NK-92 treated with Interleukin-12 subunit alpha and Interleukin-12 subunit beta, amount 100 ng/mL, for 24 hours (cell line): ENCODE results near the gene MRPL12.

ENCODE experiments used
- DNase-seq: peaks from one replicate; lab custom pipeline; 2025; lab: John Stamatoyannopoulos, UW

The MRPL12 gene

GRCh38 chr17:81682565-81683207, 20.5 kb upstream of the MRPL12 start:
- DNase-seq: no peak

DNA sequence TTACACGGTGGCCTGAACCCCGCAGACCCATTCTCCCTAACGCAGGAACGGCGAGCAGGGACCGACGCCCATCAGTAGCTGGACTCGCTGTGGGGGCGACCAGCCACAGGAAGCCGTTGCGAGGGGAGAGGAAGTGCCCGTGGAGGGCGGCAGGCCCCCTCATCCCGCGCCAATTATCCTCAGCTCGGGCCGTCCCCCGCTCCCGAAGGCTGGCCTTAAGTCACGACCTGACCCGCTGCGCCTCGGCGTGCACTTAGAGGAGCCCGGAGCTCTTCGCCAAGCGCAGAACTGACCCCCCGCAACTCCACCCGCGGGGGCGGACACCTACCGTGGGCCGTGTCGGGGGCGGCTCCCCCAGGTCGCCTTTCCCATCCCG, 20.0 kb upstream of the MRPL12 start:
- no peak for DNase-seq

GRCh38 chr17:81683584-81684441, 19.4 kb upstream of the MRPL12 start, which contains the start of the genes ARL16 and HGS:
TSS of gene ARL16 (minus strand) at chr17:81683797. CDS start at chr17:81683753, 44 bp downstream.
TSS of gene HGS (plus strand) at chr17:81684011. CDS start at chr17:81684067, 56 bp downstream.
- DNase-seq: peak; percentile 95

DNA sequence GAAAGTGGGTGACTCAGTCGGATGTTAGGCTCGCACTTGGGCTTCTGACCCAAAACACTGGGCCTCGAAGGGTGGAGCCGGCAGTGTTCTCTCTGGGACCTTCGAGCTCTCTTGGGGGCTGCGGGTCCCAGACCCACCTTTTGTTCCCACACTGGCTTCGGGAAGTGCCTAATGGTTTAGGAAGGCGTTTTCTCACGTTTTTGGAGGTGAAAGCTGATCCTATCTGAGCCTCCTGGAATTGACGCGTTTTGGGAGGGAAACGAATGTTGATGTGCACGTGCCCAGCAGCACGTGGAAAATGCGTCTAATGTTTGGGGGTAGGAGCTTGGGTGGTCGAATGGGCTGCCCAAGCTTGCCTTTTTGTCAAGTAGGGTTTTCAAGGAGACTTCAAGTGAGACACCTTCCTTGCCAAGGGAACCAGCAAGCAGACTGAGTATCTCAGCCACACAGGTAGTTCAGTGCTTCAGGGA, 18.7 kb upstream of the MRPL12 start:
- DNase-seq: no peak

DNA sequence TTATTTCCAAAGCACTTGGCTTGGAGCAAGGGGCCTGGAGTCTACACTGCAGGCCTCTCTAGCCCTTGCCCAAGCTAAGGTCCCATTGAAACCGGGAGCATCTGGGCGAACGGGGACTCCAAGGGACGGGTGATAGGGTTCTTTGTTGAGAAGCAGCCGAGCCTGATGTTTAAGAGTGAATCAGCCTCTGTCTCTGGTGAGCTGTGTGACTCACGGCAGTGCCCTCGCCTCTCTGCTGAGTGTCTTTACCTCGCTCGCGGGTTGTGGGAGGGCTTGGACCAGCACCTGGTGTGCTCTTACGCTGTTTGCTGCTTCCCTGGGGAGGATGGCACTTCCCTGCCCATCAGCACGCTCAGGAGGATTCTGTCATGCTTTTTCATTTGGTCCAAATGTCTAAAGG, 18.1 kb upstream of the MRPL12 start:
- DNase-seq: no peak

DNA sequence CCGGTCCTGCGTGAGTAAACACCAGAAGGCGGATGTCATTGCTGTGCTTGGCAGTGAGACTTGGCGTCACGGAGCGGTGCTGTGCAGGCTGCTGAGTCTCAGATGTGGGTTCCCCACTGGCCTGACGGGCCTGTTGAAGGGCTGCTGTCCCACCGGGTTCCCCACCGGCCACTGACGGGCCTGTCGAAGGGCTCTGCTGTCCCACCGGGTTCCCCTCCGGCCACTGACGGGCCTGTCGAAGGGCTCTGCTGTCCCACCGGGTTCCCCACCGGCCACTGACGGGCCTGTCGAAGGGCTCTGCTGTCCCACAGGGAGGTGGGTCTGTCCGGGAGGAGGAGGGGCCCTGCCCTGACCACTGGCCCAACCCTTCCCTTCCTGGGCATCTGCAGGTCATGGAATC, 16.6 kb upstream of the MRPL12 start:
- no peak for DNase-seq

DNA sequence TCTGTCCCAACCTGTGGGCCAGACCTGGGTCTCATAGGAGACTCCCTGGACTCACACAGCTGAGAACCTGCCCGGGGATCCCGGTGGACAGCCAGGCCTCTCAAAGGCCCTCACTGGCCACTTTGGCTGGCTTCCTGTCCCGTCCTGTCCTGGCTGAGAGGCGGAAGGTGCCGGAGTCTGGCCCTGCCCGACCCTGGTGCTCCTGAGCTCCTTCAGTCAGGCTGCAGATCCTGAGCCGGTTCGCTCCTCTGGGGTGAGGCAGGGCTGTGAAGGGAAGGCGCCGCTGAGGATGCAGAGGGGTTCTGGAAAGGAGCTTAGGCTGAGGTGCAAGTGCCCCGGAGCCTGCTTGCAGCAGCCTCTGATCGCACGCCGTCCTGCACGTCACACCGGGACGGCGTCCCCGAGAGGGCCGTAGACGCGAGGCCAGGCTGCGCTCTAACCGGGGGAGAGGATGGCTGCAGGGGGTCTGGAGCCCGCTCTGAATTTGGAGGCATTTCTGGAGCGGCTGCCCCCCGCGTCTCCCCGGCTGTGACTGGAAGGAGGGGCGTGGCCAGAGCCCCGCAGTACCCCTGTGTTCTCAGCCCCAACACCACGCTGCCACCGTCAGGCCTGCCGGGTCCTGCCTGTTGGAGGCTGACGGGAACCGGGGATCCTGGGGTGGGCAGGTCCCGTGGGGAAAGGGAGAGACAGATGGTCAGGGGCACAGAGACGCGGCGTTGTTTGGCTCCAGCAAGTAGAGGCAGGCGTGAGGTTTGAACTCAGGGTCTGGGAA, 15.2 kb upstream of the MRPL12 start:
- DNase-seq: no peak

DNA sequence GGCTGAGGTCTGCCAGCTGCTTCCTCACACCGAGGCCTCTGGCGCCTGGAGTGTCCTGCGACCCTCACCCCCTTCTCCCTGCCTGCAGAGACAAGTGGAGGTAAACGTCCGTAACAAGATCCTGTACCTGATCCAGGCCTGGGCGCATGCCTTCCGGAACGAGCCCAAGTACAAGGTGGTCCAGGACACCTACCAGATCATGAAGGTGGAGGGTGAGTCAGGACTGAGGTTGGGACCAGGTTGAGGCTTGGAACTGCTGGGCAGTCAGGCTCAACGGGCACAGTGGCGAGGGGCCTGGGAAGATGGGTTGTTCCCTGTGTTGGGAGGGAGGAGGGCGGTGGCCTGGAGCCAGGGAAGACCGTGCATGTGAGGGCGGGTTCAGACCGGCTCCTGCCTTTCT, 14.6 kb upstream of the MRPL12 start:
- no peak for DNase-seq

DNA sequence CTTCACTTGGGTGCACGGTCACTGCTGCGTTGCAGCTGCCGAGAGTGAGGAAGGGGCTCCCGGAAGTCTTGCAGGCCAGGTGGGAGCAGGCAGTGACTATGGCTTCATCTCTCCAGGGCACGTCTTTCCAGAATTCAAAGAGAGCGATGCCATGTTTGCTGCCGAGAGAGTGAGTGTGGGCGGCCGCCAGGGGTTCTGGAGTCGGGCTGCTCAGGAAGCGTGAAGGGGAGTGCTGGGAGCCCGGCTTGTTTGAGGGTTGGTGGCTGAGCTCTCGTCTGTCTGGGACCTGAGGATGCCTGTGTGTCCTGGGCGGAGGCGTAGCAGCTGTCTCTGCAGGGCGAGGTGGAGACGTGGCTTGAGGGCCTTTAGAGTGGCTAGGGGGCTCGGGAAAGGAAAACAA, 13.1 kb upstream of the MRPL12 start:
- no peak for DNase-seq

DNA sequence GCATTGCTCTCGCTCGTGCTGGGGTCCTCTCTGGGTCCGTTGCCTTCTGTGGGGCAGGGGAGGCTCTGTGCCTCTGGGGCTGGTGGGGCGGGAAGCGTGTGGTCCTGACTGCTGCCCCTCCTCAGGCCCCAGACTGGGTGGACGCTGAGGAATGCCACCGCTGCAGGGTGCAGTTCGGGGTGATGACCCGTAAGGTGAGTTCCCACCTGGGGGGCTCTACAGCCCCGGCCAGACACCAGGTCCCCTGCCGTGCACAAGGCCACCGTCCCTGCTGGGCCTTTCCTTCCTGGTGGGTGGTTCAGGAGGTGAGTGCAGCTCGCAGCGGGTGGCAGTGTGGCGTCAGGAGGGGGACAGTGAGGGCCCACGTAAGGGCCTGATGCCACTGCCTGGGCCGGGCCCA, 12.6 kb upstream of the MRPL12 start:
- no peak for DNase-seq

DNA sequence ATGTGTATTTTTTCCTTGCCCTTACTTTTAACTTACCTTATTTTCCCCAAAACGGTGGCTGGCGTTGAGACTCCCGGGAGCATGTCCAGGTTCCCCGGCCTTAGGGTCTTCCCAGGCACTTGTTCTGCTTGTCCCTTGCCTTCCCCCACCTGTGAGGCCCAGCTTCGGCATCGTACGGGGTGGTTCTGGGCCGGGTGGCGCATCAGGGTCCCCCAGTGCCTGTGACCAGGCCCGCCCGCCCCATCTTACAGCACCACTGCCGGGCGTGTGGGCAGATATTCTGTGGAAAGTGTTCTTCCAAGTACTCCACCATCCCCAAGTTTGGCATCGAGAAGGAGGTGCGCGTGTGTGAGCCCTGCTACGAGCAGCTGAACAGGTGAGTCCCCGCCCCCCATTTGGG, 12.0 kb upstream of the MRPL12 start:
- DNase-seq: no peak

DNA sequence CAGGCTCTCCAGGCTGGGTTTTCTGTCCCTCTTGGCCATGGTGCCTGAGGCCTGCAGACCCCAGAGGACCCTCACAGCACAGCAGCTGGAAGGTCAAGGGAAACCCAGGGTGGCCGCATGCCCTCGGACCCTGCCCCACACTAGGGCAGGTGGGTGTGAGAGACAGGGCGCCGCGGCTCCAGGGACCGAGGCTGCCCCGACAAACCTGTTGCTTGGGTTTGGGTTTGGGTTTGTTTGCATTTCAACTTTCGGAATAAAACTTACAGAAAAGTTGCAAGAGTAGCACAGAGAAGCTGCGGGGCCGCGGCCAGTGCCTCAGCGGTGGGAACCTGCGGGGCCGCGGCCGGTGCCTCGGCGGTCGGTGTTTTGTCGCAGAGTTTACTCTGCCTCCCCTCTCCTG, 11.6 kb upstream of the MRPL12 start:
- DNase-seq: no peak

GRCh38 chr17:81693509-81694210, 9.5 kb upstream of the MRPL12 start:
- DNase-seq: no peak

GRCh38 chr17:81694810-81695209, 8.4 kb upstream of the MRPL12 start:
- no peak for DNase-seq

DNA sequence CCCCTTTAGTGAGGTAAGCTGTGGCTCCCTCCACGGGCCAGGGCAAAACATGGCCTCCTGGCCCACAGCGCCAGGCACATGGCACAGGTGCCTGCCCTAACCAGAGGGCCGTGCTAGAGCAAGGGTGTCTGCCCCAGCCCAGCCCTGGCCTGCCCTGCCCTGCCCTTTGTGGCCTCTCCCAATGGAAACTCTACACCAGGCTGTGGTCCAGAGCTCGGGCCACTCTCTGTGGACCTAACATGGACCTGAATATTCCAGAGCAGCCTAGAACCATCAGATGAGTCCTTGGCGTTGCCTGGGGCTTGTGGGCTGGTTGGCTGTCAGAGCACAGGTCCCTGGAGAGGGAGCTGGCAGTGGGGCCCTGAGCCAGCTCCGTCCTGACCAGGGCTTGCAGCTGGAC, 8.0 kb upstream of the MRPL12 start:
- no peak for DNase-seq

DNA sequence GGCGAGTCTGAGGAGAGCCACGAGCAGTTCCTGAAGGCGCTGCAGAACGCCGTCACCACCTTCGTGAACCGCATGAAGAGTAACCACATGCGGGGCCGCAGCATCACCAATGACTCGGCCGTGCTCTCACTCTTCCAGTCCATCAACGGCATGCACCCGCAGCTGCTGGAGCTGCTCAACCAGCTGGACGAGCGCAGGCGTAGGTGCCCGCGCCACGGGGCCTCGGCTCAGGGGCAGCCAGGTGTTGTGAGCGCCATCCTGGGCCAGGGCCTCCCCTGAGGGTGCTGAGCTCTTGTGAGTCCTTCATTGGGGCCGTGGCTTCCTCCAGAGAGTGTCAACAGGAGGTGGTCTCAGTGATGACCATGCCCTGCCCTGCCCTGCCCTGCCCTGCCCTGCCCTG, 7.4 kb upstream of the MRPL12 start:
- DNase-seq: no peak

- DNase-seq: no peak
Measured at GRCh38 chr17:81696218-81696941, 6.8 kb upstream of the MRPL12 start.

DNA sequence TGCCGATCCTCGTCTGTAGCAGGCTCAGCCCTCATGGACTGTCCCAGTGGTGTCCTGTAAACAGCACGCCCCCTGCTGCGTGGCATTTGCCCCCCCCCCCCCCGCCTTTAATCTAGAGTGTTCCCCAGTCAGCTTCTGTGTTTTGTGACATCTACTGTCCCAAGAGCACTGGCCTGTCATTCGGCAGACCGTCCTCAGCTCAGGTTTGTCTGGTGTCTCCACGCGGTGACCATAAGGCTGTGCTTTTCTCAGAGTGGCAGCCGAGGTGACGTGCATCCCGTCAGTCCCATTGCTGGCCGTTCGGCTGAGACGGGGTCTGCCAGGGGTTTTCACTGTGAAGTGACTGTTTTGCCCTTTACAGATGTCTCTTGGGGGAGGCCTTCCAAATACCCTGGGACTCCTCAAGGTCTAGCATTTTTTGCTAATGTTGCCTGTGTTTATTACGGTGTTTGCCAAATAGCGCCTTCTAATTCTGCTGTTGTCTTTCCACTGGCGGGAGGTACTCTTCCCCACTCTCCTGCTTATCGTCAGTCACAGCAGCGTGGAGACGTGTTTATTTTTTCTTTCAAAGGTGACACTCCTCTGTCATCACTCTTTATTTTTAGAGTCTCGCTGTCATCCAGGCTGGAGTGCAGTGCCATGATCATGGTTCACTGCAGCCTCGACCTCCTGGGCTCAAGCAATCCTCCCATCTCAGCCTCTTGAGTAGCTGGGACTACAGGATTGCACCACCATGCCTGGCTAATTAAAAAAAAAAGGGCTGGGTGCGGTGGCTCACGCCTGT, 5.7 kb upstream of the MRPL12 start:
- no peak for DNase-seq

GRCh38 chr17:81700353-81701287, 2.5 kb upstream of the MRPL12 start:
- no peak for DNase-seq
